8988T (cell line): ENCODE results near the gene NFIA.
A peak's percentile ranks its signal among the peaks of the same experiment; 100 is the strongest.

Experiments used
- DNase-seq: peaks from one replicate; pipeline ENCODE4 v3.0.0; 2011

Gene NFIA

DNA sequence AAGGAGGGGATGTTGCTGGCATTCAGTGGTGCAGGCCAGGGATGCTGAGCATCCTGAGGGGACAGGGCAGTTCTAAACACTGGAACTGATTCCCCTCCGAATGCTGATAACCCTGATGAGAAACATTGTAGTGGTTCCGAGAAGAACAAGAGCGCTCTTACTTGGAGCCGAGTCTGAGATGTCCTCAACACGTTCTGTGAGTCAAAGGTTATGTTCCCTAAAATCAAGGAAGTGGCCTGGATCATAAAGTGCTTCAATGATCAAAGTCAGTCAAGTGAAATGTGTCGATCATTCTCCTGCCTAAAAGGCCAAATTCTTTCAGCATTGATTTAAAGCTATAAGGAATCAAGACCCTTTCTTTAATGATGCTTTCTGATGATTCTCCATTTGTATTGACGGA lies 234.1 kb downstream of the NFIA start:
- no peak for DNase-seq

DNA sequence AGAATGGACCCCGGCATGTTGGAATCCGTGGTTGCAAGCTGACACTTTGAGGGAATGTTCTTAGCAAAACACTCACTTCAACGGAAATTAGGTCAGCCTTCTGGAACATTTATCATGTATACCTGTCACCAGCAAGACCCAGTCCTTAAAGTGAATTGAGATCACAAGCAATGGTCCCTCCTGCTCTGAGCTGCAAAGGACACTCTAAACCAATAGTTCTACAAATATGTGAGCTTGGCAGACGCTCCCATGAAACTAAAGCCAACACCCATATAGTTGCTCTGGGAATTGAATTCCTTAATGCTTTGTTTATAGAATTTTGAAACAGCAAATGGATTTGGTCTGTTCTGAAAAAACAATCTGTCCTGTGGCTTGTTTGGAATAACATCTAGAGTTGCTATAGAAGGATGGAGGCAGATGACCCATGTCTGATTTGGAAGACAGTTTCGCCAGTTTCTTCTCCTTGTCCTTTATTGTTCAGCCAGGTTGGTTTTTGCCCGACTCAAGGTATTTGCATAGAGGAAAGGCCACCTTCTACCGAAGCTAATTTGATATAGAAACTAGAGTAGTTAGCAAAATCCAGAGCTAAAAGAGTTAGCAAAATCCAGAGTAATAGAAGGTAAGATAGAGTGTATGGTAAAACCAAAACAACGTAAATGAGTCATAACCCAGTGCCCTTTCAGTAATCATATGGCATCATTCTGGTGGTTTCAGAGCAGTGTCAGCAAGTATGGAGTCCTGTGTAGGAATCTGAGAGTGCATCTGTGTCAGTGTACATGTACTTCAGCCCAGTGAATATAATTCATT lies 236.2 kb downstream of the NFIA start:
- DNase-seq, result no peak

DNA sequence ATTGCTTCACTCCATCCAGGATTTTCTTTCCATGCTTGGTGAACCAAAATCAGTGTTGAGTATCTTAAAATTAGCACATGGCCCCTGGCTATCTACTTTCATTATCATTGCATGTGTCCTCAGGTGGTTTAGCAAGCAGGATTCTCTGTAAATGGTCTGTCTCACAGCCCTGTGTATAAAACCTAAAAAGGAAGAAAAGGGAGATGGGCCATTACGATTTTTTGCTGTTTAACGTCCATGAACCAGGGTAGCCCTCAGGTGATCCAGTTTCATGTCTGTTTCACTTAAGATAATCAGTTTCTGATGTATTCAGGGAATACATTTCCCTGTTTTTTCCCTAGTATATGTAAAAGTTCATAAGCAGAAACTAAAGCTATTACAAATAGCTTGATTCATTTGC lies 238.2 kb downstream of the NFIA start:
- no peak for DNase-seq

DNA sequence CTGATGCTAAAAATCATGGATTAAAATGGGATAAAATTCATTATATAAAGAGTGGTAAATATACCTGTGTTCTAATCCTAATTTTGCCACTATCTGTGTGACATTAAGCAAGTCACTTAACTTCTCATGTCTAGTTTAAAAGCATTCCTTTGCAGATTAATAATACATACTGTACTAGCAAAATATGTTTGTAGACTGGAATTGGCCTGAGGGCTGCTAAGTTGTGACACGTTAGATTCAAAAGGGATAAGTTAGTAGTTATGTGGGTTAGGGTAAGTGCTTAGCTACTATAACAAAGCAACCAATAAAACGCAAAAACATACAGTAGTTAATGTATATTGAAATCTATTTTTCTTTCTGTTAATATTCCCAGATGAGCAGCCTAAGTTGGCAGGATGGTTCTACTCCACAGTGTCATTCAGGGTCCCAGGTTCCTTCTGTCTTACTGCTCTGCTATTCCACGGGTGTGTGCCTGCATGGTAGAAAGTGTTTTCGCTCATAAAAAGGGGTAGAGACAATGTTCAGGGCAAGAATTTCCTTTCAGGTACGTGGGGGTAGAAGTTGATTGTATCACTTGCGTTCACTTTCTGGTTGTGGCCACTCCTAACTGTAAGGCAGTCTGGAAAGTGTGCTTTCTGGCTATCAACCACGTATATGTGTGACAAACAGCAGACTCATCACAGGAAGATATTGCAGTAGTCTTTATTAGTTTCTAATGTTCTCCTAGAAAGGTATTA lies 239.8 kb downstream of the NFIA start:
- DNase-seq, result no peak

DNA sequence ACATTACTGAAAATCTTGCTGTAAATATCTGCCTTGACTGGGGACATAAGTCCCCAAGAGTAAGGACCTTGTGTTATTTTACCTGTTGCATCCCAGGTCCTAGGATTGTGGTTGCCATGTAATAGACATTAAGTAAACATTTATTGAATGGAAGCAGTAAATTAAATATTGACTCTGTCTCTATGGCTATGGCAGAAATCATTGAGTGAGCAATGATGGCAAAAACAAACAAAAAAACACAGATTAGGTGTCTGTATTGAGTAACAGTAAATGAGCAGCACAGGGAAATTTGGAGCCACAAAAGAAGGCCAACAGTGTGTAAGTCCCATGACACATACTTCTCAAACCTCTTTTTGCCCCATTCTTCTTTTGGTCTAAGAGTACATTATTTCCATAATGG lies 240.4 kb downstream of the NFIA start:
- DNase-seq, result no peak

DNA sequence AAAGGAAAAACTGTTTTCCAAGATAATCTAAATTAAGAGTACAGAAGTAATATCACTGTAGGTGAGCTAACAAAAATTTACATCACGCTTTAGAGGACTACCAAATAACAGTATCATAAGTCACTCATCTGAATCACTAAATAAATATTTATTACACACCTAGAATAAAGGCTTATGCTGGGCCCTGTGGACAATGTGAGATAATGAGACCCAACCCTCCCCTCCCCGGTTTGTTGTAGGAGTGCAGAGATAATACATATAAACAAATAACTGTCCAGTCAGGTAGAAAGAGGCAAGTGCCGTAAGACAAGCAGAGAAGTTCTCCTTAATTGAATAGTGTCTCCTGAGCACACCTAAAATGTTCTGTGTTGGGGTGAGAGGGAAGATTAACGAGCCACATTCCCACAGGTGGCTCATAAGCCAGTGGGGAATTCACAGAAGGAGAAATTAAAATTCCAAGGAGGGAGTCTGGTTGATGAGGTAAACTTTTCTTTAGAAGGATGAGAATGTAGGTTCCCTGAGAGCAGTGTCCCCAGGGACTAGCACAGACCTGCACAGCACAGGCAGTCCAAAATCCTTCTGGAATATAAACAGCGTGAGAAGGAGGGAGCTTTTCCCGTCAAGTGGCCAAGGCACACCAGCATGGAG lies 241.4 kb downstream of the NFIA start:
- no peak for DNase-seq

DNA sequence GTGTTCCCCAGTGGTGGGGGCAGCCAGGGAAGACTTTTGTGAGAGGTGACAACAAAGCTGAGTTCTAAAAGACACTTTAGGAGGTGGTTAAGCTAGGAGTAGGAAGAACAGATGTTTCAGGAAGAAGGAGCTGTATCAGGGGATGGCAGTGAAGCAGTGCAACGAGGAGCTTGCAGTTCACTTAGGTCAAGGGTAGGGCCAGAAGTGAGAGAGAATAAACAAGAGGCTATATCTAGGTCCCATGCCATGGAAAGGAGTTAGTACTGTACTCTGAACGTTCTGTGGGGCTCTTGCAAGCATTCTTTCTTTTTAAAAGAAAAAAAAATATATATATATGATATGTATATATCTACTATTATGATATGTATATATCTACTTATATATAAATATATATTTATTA lies 244.4 kb downstream of the NFIA start:
- no peak for DNase-seq

DNA sequence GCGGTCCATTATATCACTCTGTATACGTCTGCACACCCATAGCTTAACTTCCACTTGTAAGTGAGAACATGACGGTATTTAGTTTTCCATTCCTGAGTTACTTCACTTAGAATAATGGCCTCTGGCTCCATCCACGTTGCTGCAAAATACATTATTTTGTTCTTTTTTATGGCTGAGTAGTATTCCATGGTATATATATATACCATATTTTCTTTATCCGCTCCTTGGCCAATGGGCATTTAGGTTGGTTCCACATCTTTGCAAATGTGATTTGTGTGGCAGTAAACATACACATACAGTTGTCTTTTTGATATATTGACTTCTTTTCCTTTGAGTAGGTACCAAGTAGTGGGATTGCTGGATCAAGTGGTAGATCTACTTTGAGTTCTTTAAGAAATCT lies 245.1 kb downstream of the NFIA start:
- no peak for DNase-seq

DNA sequence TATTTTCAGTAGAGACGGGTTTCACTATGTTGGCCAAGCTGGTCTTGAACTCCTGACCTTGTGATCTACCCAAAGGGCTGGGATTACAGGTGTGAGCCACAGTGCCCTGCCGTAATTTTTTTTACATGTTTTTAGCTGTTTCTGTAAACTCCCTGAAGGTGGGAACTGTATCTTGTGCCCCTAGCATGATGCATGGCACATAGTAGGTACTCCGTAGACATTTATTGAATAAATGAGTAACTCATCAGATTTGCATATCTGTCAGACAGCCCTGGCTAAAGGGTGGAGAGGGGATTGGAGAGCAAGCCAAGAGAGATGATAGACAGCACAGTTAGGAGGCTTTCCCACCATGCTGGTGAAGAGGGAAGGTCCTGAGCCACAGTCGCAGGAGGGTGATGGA lies 247.2 kb downstream of the NFIA start:
- DNase-seq, result no peak

DNA sequence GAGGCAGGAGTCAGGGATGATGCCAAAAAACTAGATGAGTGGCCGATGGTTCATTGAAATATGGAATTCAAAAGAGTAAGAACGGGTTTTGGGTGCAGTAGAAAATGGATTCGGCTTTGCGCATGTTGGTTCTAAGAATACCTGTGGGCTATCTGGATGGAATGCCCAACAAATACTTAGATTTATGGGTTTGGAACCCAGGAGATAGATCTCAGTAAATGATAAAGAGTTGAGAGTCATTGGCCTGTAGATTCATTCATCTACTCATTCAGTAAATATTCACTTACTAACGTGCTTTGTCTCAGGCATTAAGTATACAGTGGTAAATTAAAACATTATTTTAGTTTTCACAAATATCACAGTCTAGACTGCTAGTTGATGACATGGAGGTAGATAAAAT lies 247.7 kb downstream of the NFIA start:
- DNase-seq, result no peak

DNA sequence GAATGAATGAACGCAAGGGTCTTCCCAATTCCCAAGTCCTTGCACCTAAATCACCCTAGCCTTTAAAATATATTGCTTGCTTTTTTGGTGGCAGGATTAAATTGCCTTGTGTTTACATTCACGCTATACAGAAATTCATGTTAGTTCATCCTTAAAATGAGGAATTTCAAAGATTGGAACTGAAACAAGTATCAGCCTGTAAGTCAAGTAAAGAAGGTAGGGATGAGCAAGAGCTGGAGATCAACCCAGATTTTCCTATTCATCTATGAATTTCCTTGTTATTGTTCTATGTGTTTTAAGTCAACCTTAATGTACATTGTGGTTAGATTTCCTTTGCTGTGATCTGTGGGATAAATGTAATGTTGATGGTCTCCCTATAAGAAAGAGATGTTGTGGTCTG lies 248.2 kb downstream of the NFIA start:
- DNase-seq, result no peak

DNA sequence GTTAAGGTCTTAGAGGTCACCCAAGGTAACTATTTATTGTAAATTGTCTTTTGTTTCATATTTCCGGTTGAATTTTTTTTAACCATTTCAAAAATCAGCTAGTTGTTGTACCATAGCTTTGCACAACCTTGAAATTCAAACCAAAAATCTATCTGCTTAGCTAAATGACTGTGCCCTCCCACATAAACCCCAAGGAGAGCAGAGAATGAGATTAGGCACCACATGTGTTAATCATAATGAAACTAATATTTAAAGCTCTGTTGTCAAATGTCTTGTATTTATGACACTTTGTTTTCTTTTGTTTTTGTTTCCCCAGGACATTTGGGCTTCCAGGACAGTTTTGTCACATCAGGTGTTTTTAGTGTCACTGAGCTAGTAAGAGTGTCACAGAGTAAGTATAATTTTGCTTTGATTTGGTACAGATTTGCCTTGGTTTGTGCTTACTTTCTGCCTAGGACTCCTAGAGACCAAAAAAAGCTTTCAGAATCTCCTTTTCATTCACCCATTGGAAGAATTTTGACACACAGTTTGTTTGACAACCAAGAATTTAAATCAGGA lies 249.9 kb downstream of the NFIA start:
- DNase-seq, result no peak

DNA sequence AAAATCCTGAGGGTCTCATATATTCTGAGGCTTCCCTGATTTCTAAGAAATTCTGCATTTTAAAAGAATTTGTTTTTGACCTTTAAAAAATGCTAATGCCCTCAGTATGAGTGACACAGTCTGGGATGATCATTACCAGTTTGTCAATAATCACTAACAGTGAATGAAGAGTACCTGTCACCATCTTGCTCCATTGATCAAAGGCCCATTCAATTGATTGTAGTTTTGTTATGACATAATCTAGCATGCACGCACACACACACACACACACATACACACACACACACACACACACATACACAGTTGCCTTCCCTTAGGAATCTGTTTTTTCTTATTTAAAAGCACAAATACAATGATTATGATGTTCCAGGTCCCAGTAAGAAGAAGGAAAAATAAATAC lies 250.4 kb downstream of the NFIA start:
- no peak for DNase-seq

DNA sequence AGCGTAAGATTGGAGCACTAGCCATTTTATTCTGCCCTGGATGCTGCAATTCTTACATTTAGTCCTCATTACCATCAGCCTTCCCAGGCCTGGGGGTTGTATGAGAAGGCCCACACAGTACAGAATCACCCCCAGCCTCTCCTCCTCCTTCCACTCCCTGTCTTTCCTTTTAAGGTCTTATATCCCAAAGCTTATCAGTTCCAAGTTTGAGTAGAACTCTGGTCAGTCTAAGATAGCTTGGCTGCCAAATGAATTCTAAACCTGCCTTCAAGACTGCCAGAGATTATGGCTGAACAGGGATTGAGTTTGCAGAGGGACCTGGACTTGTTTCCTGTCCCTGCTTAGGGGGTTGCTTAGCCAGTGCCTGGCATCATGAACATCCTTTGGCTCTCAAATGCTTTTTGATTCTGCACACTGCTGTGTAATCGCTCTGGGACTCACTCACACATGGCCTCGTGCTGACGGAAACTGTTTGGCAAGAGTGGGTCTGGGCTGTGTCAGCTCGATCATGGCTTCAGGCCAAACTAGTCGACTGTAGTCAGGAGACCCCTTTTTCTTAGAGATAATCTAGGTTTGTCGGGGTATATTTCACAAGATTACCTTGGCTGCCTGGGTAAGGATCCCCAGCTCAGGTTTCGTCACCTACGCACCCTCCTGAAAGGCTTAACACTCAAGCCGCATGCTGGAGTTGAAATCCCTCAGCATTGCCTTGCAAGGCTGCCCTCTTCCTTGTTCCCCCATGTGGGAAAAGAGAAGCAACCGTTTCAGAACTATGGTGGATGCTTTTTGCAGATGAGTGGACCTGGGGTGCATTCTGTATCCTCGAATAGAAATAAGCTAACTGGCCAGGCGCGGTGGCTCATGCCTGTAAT lies 252.6 kb downstream of the NFIA start:
- no peak for DNase-seq

DNA sequence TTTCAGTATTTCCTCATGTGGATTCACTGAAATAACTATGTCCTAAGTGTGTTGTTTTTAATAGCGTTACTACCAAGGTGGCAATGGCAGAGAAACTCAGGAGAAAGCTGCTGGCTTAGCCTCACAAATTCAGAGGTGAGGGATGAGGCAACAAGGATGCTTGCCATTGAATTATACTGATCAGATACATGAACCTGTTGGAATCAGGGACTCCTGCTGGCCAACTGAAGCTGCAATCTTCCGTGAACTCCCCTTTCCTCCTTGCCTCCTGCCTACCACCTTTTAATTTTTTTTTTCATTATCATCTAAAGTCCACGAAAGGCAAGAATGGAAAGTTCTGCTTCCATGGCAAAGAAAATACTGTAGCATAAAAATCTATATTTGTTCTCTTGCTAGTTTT lies 254.7 kb downstream of the NFIA start:
- no peak for DNase-seq

DNA sequence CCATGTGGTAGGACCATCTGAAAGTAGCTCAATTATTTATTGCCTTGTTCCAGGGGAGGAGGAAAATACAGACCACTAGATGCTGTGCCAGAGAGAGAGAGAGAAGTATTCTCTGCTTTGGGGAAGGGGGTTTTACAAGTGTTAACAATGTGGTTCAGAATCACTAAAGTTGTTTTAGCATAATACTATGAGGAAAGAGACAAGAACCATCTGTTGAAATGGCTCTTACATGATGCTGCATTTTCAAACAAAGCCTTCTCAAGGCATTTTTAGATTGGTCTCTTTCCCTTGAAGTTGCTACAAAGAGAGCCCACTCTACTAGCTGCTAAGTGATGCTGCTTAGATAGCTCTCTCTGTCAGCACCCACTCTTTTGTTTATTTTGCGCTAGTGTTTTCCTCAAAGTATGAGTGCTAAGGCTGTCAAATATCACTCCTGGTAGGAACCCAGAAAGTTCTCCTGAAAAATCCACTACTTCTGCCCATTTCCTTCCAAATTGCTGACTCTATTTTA lies 255.1 kb downstream of the NFIA start:
- no peak for DNase-seq

DNA sequence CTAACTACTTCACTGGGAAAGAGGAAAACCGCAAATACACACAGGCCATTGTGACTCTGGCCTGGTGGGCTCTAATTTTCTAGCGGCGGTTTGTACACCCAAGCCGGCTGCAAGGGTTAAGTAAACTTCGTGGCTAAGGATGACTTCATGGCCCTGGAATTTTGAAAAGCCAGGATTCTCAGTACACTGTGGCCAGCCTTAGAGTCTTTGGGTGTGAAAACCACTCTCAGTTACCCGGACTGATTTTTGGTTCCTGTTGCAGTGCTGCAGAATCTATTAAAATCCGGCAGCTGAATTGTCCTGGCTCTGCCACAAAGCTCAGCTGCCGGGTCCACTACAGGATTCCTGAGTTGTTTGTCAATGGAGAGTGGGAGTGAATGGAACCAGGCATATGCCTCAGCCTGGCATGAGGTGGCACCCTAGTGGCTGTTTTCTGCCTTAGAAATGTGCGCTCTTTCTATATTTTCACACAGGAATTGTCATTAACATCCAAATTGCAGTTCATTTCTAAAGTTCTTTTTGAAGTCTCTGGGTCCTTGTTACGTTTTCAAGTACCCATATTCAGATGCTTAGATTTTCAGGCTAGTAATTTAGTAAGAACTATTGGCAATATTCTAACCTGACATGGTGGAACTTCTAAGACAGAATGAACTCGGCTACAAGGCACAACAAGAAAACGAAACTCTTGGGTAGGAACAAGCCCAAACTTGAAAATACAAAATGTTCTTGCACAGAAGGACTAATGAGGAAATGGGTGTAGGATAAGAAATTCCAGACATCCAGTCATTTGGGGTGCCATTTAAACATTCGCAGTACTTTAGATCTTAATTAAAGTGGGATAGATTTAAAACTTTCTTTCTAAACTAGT lies 255.9 kb downstream of the NFIA start:
- peak; percentile 26 for DNase-seq

DNA sequence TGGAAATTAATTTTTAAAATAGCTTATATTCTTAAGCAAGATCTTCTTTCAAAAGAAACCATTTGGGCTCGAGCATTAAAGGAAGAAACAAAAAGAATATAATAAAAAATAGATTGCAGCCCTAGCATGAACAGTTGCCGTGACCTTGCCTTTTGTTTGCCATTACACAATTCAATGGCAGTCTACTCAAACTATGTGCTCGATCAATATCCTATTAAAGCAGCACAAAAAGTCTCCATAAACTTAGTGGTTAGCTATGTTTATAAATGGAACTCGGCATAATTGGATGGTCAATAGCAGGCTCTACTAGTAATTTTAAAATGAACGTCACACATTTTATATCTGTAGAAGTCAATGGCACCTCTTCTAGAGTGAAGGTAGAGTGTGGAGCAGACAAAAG lies 256.5 kb downstream of the NFIA start:
- no peak for DNase-seq

DNA sequence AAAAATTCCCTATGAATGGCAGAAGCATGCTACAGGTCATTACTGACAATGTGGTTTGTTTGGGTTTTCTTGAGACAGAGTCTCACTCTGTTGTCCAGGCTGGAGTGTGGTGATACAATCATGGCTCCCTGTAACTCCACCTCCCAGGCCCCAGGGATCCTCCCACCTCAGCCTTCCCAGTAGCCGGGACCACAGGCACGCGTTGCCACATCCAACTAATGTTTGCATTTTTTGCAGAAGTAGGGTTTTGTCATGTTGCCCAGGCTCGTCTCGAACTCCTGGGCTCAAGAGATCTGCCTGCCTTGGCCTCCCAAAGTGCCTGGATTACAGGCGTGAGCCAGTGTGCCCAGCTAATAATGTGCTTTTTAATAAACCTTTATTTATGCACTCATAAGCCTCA lies 259.1 kb downstream of the NFIA start:
- DNase-seq, result no peak

DNA sequence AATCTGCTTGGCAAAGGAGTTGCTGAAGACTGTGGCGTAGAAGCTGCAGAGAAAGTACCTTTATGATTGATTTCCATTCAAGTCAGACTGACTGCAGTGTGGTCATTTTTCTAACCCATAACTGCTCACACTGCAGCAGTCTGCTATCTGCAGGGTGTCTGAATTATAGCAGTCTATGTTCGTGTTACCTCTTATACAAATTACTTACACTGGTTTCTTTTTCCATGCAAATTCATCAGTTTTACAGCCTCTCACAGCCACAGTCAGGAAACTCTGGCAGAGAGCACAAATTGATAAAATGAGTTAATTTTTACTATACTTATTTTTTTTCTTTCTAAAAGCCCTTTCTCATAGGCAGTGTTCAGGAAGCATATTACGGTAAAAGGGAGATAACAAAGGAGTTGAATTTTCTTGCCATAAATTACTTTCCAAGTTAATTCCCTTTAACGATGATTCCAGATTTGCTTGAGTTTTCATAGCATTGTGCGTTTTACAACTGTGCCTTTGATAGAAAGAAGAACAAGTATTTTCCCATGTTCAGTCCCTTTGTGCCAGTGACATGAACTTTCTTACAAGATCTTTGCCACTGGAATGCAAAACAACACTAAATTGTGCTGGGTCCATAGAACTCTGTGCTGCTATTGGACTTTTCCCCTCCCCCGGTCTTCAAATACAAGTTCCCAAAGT lies 261.5 kb downstream of the NFIA start:
- DNase-seq, result no peak

DNA sequence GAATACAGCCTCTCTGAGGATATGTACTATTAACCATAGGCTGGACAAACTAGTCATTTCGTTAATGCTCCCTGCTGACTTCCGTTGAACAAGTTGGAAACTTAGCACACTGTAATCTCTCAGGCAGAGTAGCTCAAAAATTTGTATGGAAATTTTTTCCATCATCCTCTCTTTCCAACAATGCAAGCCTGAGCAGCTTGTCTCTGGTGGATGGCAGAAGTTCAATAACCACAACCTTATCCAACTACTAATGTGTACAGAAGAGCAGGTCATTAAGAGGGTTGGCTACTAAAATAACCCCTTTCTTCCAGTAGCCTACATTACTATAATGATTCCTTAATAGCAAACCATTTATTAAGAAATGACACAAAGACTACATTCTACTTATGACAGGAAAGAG lies 262.3 kb downstream of the NFIA start:
- no peak for DNase-seq
